Measurements from ENCODE around the gene HYKK. TPM values are rescaled to one million over a fixed set of nuclear protein-coding genes. Genes with fewer than 3 reads are reported as not detected.

Gene HYKK
- total RNA-seq, 1 donor from 2014 or later, result 3.9 TPM

Other genes starting within 250 kb of the HYKK start
- gene DNAJA4, start 243.0 kb upstream of the HYKK start, total RNA-seq, result 9.9 and 11.0 TPM in 2 replicates
- gene SKIC8, start 208.0 kb upstream of the HYKK start, total RNA-seq, result 51.1 and 54.6 TPM in 2 replicates
- gene CRABP1, start 167.2 kb upstream of the HYKK start, total RNA-seq, result not detected in 2 replicates
- gene IREB2, start 69.4 kb upstream of the HYKK start, total RNA-seq, result 22.5 and 23.5 TPM in 2 replicates
- gene PSMA4, start 32.9 kb downstream of the HYKK start, total RNA-seq, result 209 and 243 TPM in 2 replicates
- gene CHRNA5, start 57.9 kb downstream of the HYKK start, total RNA-seq, result 4.7 and 13.7 TPM in 2 replicates
- 0.07 and 0.46 TPM in 2 replicates for gene CHRNA3, start 113.4 kb downstream of the HYKK start, total RNA-seq
- 1.1 and 1.8 TPM in 2 replicates for gene CHRNB4, start 133.6 kb downstream of the HYKK start, total RNA-seq